HG03045 (cell line): ENCODE measurements around the gene SLC2A9.

Experiments
- ATAC-seq: cut with Tn5 transposase; IDR thresholded peaks from one replicate; pipeline ENCODE4 v1.9.1; 2021; ENCODE audit warnings: mild to moderate bottlenecking, moderate library complexity; ENCODE audit not compliant: unreplicated experiment

Gene SLC2A9

DNA sequence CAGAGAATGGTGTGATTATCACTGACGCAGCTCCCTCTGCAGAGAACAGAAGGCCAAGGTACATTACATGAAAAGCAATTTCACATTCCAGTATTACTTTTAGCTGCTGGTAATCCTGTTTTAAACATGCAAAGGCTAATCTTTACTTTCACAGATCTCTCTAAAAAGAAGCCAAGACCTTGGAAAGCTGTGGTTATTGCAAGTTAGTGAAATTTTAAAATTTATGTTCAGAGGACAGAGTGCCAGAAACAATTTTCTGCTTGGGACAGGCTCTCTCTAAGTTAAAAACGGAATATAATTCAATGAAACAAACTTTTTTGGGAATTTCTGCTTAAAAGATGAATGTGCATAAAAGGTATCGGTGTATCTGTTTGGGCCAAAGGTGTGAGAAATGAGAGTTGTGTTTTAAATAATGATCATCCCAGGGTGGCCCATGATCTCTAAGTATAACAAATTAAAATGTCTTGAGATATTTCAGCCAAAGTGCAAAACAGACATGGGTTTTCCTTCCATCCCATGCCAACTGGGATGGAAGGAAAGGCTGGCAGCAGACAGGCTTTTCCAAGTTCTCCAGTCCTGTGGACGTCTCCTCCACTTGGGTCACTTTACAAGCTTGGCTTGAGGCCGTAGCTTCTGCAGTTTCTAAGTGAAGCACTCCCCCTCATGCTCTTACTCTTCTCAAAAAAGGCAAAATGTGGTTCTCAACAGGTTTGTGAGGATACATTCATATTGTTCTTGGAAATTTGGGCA, 121.8 kb downstream of the SLC2A9 start:
- ATAC-seq: no peak

DNA sequence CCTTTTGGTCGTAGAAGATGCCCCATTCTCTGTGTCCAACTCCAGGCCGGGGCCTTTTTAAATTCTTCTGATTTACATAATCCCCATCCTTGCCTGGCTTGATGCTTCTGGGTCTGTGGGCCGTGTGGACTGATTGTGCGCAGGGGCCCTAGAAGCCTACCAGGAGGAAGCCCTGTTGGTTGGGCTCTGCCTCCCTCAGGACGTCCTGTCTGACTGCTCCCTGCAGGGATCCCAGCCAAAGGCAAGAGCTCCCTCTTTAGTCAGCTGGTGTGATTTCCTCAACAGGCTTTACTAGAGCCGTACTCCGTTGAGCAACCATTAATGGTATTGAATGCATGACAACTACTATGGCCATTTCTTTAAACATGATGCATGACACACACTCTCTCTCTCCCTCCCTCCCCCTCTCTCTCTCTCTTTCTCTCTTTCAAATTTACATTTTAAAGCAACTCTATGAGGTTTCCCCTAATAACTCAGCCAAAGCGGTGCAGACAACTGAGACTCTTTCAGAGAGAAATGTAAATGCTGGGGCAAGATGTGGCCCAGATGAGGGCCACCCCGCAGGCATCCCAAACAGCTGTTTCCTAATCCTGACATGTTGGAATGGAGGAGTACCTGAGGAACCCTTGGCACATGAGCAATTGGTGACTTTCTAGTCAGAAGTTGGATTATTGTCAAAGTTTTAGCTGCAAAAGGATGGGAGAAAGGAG, 122.5 kb downstream of the SLC2A9 start:
- ATAC-seq: no peak

DNA sequence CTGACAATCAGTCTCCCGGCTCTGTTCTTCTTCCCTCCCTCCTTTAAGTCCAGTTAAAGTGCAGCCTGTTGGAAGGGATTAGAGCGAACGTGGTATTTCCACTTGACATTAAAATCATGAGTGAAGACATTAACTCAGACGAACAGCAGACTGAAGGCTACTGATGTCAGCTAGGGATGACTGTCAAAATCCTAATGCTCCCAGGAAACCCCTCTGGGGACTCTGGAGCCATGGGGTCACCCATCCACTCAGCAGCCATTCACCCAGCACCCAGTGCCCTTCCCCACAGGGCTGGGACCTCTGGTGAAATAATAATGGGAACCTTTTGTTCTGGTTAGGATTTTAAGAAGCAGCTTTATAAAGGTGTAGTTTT, 126.0 kb downstream of the SLC2A9 start:
- no peak for ATAC-seq

DNA sequence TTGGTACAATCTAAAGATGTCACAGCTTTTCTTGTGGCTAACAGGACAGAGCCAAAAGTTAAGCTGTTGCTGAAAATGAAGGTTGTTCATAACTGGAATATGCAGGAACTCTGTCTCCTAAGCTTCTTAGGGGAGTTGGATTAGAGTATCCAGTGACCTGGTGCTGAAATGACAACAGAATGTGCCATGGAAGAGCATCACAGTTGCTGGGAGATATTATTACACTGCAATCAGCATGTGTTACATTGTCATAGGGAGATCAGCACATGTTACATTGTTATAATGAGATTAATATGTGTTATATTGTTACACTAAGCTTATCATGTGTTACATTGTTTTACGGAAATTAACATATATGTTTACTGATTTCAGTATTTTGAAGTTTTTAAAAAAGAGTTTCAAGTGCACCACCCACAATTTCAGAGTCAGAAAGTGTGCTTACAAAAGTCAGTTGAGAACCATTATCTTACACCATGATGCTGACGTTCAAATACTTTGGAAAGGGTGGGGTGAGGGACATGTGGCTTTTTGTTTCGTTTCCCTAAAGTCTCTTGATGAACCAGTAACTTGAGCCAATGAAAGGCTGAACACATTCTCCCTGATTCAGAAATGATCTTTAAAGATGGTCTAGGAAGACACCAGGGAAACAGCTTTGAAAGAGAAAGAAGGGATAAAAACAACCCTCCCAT, 126.5 kb downstream of the SLC2A9 start:
- no peak for ATAC-seq

DNA sequence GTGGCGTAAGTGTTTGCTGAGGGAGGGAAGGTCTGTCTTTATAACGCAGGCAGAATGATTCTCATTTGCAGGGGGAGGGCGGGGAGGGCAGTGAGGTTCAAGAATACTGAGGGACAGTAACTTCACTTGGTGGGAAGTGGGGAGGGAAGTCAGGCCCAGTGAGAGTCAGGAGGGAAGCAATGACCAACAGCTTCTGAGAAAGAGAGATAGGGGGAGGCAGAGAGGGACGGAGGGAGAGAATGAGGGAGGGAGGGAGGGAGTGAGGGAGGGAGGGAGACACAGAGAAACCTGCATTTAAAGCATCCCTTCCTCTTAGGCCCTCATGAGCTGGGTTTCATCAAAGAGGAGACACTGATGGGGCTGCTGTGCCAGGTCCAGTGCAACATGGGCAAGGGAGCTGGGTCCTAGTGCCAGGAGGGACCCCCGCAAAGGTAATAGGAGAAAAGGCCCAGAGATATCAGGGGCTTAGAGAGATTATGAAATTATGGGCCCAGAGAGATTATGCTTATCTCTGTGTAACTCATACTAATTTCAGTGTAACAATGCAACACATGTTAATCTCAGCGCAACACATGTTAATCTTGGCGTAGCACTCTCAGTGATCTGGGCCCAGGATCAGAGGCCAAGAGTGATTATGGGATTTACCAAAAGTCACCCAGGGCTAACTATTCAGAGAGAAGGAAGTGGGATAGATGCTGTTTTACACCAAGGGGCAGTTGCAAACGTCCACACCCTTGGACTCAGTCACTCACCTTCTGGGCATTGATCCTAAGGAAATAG, 127.8 kb downstream of the SLC2A9 start:
- ATAC-seq: no peak

DNA sequence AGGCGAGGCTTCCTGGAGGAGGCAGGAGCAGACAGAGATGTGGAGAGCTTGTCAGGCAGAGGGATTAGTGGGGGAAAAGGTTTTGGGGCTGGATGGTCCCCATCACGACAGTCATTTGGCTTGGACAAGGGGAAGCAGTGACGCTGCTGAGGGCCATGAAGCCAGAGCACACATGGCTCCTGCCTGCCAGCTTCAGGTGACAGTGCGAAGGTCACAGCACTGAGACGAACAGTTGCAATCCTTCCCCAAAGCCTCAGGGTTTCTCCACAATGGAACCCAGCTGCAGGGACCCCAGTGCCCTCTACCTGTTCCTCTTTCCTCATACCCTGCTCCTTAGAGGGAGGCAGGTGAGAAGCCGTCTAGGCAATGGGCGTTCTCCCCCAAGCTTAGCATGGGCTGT, 129.6 kb downstream of the SLC2A9 start:
- no peak for ATAC-seq

DNA sequence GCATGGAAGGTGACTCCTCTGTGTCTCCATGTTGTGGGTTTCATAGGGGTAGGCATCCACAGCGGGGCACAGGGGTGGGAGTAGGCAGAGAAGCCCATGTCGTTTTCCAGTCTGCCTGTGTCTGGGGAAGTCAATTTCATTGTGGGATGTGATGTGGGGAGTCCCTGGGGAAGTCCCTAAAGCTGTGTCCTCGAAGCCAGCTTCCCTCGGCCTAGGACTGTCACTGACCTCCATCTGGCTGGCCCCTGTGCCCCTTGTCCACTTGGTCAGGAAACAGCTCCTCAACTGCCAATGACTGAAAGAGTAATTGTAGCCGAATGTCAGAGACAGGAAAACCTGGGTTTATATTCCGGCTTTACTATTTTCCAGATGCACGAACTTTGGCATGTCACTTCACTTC, 130.2 kb downstream of the SLC2A9 start:
- no peak for ATAC-seq

DNA sequence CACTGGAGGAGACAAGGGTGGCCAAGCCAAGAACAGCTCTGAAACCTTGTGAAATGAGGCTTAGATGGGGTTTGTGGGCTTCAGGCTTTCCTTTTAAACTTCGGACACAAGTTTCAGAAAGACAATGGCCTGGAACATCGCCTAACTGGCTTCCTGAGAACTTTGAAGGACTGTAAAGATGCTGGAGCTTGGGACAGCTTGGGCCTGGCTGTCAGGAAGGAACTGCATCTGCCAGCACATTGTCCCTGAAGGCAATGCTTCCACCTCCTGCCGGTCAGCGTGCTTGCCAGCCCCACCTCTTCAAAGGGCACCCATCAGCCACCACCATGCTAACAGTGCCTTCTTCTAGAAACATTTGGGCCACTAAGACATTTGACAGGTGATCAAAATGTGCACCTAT, 132.0 kb downstream of the SLC2A9 start:
- no peak for ATAC-seq

DNA sequence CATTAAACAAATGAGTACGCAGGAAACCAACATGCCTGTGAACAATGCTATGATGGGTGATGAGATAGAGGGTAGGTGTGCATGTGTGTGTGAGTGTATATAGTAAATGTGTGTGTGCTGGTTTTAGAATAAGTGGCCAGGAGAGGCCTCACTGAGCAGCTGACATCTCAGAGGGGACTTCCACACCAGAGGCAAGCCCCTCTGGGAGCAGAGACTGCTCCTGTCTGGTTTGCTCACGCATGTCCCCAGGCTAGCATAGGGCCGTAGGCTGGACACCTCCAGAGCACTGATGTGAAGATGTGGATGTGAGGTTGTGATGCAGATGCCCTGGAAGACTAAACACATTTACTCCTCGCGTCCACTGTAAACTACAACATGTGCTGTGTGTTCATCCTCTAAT, 135.3 kb downstream of the SLC2A9 start:
- no peak for ATAC-seq

DNA sequence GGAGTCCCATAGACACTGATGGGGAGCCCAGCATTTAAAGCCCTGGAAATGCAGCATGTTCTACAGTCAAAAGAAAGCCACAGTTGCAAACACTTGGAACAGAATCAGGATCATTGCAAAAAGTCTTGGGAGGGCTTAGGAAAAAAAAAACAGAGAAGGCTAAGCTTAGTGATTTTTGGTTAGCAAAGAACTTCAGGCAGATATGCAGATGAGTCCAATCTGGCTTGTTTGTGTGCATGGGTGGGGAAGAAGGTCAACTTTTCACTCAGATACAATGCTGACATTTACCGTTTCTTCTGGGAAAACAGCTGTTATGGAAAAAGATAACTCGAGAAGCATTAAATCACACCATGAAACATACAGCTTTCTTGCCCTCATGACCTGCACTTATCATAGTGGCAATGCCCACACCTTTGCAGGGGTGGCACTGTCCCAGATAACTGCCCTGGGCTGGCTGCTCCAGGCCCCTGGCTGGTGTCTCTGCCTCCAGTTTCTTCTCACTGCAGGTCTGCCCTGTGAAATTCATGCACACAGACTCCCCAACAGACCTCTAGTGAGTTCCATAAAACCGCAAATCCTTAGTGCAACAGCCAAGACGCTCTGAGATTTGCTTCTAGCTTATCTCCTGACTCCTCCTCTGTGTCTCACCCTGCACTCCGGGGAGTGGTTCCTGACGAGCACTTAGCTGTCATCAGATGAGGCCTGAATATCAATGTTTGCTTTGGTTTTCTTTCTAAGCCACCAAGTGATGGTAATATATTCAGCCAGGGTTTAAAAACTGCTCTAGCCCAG, 140.7 kb downstream of the SLC2A9 start:
- no peak for ATAC-seq

DNA sequence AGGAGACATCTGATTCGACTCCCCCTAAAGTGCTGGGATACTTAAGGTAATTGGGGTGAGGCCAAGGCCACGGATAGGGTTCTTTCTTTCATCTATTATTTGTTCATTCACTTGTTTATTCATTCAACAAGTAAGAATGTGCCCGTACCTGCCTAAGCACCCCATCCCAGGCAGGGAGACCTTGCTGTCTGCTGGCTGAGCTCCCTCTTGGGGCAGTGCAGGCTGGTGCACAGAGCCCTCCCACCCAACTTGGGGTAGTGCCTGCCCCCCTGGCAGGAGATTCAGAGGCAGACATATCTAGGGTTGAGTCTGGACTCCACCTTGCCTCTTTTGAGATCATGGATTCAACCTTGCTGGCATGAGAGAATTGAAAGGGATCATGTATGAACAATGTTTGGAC, 144.2 kb downstream of the SLC2A9 start:
- no peak for ATAC-seq

DNA sequence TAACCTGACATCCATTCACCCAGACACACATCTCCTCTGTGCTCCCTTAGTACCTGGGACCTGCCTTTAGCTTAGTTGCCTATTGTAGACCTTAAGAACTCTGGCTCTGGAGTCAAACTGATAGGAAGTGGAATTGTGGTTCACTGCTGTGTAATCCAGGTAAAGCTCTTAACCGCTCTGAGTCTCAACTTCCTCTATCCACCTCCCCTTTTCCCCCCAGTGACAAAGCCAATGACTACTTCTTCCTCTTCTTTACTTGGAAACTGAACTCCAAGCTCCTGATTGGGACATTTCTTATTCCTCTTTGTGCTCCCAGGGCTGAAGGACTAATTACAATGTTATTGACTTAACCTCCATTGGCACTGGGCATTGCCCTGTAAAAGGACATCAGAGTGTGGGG, 145.8 kb downstream of the SLC2A9 start:
- ATAC-seq: no peak

DNA sequence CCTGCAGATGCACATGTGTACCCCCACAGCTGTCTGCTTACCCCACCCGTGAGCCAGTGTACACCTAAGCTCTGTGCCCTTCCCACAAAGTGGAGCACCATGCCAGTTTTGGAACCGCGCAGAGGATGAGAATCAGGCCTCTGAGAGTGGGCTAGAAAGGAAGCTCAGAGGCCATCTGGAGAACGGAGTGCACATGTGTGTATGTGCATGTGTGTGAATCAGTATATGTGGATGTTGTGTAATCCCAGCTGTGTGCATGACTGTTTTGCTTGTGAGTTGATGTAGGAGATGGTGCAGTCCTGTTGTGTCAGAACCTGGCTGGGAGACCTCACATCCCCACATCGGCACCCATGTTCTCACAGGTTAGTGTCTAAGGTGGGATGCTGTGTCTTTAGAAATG, 146.9 kb downstream of the SLC2A9 start:
- no peak for ATAC-seq

DNA sequence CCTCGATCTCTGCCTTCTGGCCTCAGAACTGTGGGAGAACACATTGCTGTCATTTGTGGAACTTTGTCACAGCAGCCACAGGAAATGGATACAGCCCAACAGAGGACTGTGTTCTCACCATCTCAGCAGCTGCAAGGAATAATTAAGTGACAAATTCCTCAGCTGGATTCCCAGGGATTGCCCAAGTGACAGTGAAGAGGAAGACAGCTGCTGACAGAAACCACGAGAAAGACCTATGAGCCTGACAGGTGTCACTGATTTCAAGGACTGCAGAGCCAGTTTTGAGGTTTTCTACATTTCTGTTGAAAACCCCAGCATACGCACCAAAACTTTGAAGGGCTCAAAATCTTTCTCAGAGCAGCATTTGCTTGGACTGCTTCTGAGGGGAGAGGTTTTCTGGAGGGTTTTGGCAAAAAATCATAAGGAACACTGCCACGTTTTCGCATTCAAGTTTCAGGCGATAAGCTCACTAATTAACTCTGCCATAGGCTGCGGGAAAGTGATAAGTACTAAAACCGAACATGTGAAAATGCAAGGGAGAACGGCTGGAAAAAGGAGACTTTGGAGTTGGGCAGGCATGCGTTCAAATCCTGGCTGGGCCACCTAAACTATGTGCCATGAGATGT, 151.0 kb downstream of the SLC2A9 start:
- ATAC-seq: no peak

DNA sequence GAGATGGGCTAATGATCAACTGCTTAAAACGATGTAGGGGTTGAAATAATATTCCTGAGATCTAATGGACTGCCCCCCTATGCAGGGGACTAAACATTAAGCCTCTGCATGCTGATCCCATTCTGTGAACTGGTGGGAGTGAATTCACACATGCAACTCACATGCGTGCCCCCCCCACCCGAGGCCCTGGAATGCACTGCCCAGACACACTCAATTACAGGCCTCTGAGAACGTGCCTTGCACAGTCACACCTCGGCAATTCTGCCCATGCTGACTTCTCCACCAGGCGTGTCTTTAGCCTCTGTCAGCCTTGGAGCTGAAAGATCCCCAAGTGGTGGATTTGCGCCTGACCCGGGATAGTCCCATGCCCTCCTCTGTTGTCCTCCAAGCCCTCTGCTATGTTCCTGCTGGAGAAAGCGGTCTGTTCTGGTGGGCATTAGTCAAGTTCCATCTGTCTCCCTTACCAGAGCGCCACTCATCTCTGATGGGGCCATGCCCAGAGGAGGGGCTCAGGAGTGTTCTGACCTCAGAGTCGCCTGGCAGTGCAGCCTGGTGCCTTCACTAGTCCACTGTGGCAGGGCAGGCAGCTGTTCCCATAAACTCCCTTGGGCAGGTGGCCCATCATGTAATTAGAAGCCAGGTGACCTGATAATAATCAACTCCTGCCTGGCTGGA, 153.4 kb downstream of the SLC2A9 start:
- no peak for ATAC-seq

DNA sequence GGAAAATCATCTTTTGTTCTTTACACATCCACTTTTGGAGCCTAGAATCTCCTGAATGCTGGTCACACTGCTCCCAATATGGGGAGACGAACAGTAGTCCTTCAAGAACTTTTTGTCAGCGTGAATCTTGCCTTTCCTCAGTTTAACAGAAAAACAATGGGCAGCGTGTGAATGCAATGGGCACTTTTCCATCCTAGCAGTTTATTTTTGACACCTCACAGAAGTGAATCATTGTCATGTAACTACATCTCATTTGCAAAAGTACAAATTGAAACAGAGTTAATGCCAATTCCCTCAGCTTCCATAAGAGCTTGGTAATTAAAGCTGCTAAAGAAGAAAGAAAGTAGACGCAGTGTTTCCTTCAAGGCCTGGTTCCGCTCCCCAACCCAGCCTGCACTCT, 154.4 kb downstream of the SLC2A9 start:
- no peak for ATAC-seq

DNA sequence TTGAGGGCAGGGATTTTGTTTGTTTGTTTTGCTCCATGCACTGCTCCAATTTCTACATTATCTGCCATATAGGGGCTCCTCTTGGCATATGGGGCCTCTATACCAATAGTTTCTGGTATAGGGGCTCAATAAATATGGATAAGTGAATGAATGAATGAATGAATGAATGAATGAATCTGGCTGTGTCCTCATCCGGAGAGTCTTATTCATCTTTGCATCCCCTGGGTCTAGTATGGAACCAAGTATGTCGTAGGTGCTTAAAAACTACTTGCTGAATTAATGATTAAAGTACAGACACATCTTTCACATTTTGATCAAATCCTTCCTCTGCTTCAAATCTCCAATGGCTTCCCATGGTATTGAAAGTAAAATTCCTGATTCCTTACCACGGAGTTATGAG, 159.7 kb downstream of the SLC2A9 start:
- no peak for ATAC-seq

DNA sequence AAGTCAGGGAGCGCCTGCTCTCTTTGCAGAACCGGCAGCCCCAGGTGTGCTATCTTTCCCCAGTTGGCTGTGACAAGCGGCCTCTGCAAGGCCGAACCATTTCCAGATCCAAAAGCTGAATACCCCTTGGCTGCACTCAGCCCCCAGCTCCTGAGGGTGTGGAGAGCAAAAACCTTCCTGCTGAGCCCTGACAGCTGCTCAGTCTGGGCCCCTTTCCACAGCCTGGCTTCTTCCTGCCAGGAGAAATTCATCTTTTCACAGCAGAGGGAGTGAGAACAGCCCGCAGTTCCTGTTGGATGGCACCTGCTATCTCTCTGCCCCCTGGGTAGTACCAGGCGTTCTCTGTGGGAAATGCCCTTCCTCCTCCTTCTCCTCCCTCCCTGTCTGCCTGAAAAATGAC, 161.5 kb downstream of the SLC2A9 start:
- ATAC-seq: no peak

DNA sequence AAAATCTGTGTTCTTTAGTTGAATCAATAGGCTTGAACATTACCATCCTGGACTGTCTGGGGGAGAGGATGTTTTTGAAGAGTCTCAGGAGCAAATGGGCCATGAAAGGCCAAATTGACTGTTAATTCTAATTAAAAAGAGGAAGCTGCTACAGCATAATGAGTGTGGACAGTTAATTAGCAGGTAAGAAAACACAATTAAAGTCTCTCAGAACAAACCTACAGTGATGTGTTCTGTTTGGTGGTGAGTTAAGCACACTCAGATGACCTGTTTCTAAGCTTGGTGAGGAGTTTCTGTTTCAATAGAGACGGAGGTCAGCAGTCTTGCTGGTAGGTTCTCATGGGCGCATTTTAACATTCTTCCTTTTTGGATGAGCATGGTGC, 171.8 kb downstream of the SLC2A9 start:
- ATAC-seq: no peak
